Stimulated activated CD8-positive, alpha-beta memory T cell treated with anti-CD3 and anti-CD28 coated beads, Interleukin-12 subunit alpha, Interleukin-12 subunit beta, amount 100 ng/mL, for 24 hours (primary cell): ENCODE data around the gene ECE1.

Source experiments
- DNase-seq: peaks from one replicate; pipeline ENCODE4 v3.0.0-alpha.2; 2020; ENCODE audit errors: extremely low read depth

ECE1 gene

GRCh38 chr1:21289700-21290545, at the start of gene ECE1:
ECE1 (minus strand) TSS chr1:21290463; CDS start chr1:21290414, 49 bp downstream.
- no peak for DNase-seq

GRCh38 chr1:21339356-21340229, 49.3 kb upstream of the ECE1 start:
- DNase-seq: no peak

- no peak for DNase-seq
Observed at GRCh38 chr1:21338573-21339355, 48.5 kb upstream of the ECE1 start.

- DNase-seq: no peak
Observed at GRCh38 chr1:21337928-21338572, 47.8 kb upstream of the ECE1 start.

- no peak for DNase-seq
Observed at GRCh38 chr1:21337454-21337927, 47.2 kb upstream of the ECE1 start.

GRCh38 chr1:21337010-21337437, 46.8 kb upstream of the ECE1 start:
- no peak for DNase-seq

GRCh38 chr1:21335750-21336224, 45.5 kb upstream of the ECE1 start:
- no peak for DNase-seq

GRCh38 chr1:21335088-21335691, 44.9 kb upstream of the ECE1 start:
- DNase-seq: no peak

GRCh38 chr1:21334214-21335087, 44.2 kb upstream of the ECE1 start:
- DNase-seq: peak; percentile 47

GRCh38 chr1:21333824-21334213, 43.6 kb upstream of the ECE1 start:
- DNase-seq: no peak

GRCh38 chr1:21332554-21333311, 42.5 kb upstream of the ECE1 start:
- no peak for DNase-seq

- DNase-seq: no peak
Observed at GRCh38 chr1:21331752-21332478, 41.7 kb upstream of the ECE1 start.

- no peak for DNase-seq
Observed at GRCh38 chr1:21330544-21330943, 40.3 kb upstream of the ECE1 start.

GRCh38 chr1:21329209-21329844, 39.1 kb upstream of the ECE1 start:
- no peak for DNase-seq

GRCh38 chr1:21327566-21328323, 37.5 kb upstream of the ECE1 start:
- DNase-seq: no peak

GRCh38 chr1:21326861-21327344, 36.6 kb upstream of the ECE1 start:
- DNase-seq: no peak
